Stimulated activated CD4-positive, alpha-beta T cell treated with anti-CD3 and anti-CD28 coated beads, TNF-alpha, amount 100 ng/mL, for 24 hours (primary cell): Measurements from ENCODE around the gene RASSF9.

Source experiments
- DNase-seq, 3 experiments: peaks; one replicate each; pipeline ENCODE4 v3.0.0-alpha.2; 2020; ENCODE audit warnings: low read depth in 3 of 3

Gene RASSF9

GRCh38 chr12:85821206-85821605 is 15.0 kb downstream of the RASSF9 start:
- DNase-seq, result no peak

GRCh38 chr12:85820101-85820500 is 16.1 kb downstream of the RASSF9 start:
- DNase-seq, result no peak

- DNase-seq, result no peak
Observed at GRCh38 chr12:85814741-85815140, 21.5 kb downstream of the RASSF9 start.

- DNase-seq, result no peak
Observed at GRCh38 chr12:85814071-85814470, 22.1 kb downstream of the RASSF9 start.

- DNase-seq, result no peak
Observed at GRCh38 chr12:85809500-85809899, 26.7 kb downstream of the RASSF9 start.

GRCh38 chr12:85807730-85808129 is 28.5 kb downstream of the RASSF9 start:
- no peak for DNase-seq

- DNase-seq, result no peak
Observed at GRCh38 chr12:85805654-85806053, 30.6 kb downstream of the RASSF9 start.

- DNase-seq, result no peak
Observed at GRCh38 chr12:85804663-85805062, 31.5 kb downstream of the RASSF9 start.

- DNase-seq, result no peak
Observed at GRCh38 chr12:85803923-85804322, 32.3 kb downstream of the RASSF9 start.

GRCh38 chr12:85803231-85803630 is 33.0 kb downstream of the RASSF9 start:
- no peak for DNase-seq

GRCh38 chr12:85798122-85798521 is 38.1 kb downstream of the RASSF9 start:
- DNase-seq, result no peak

- no peak for DNase-seq
Observed at GRCh38 chr12:85796001-85796400, 40.2 kb downstream of the RASSF9 start.

GRCh38 chr12:85794531-85794930 is 41.7 kb downstream of the RASSF9 start:
- no peak for DNase-seq

- DNase-seq, result no peak
Observed at GRCh38 chr12:85784096-85784720, 52.0 kb downstream of the RASSF9 start.

- no peak for DNase-seq
Observed at GRCh38 chr12:85782711-85783110, 53.5 kb downstream of the RASSF9 start.

- DNase-seq, result no peak
Observed at GRCh38 chr12:85781766-85782165, 54.4 kb downstream of the RASSF9 start.

- no peak for DNase-seq
Observed at GRCh38 chr12:85779768-85780167, 56.4 kb downstream of the RASSF9 start.

GRCh38 chr12:85775091-85775490 is 61.1 kb downstream of the RASSF9 start:
- no peak for DNase-seq

GRCh38 chr12:85765453-85765869 is 70.7 kb downstream of the RASSF9 start:
- DNase-seq, result no peak

GRCh38 chr12:85759623-85760022 is 76.6 kb downstream of the RASSF9 start:
- DNase-seq, result no peak

GRCh38 chr12:85759091-85759490 is 77.1 kb downstream of the RASSF9 start:
- DNase-seq, result no peak

GRCh38 chr12:85755760-85756159 is 80.4 kb downstream of the RASSF9 start:
- no peak for DNase-seq
